ENCODE measurements around the gene NXT1.

DNA sequence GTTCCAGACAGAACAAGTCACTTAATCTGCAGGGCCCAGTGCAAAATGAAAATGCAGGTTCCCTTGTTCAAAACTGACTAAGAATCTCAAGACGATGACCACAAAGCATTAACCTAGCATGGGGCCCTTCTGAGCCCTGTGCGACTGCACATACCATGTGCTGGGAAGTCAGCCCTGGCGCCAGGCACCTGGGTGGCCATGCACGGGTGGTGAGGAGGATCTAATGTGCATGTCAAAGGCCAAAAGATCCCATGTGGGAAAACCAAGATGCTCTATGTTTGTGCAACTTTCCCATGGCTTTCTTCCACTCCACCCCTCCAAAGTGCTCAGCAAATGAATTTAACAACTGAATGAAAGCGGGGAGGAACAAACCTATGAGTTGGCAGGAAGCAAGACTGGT is 33.5 kb upstream of the NXT1 start:
- TF ChIP-seq POLR2A (IDR thresholded peaks at IDR 0.05; ENCODE audit: low read depth, low read length): no peak
- TF ChIP-seq POLR2AphosphoS5 (IDR thresholded peaks at IDR 0.05; ENCODE audit: low read depth, low read length): no peak

All from GM12892 (cell line).